COLO829 (cell line): ENCODE data around the gene ITGAE.
"Not testable (repeated sequence)": the region's sequence is repeated elsewhere in the genome, so short reads cannot be mapped to it uniquely, and the experiment has no call there.

Experiments used
- DNase-seq: peaks from one replicate; pipeline ENCODE4 v3.0.0; 2012; ENCODE audit warnings: low spot score

ITGAE gene, protein sequence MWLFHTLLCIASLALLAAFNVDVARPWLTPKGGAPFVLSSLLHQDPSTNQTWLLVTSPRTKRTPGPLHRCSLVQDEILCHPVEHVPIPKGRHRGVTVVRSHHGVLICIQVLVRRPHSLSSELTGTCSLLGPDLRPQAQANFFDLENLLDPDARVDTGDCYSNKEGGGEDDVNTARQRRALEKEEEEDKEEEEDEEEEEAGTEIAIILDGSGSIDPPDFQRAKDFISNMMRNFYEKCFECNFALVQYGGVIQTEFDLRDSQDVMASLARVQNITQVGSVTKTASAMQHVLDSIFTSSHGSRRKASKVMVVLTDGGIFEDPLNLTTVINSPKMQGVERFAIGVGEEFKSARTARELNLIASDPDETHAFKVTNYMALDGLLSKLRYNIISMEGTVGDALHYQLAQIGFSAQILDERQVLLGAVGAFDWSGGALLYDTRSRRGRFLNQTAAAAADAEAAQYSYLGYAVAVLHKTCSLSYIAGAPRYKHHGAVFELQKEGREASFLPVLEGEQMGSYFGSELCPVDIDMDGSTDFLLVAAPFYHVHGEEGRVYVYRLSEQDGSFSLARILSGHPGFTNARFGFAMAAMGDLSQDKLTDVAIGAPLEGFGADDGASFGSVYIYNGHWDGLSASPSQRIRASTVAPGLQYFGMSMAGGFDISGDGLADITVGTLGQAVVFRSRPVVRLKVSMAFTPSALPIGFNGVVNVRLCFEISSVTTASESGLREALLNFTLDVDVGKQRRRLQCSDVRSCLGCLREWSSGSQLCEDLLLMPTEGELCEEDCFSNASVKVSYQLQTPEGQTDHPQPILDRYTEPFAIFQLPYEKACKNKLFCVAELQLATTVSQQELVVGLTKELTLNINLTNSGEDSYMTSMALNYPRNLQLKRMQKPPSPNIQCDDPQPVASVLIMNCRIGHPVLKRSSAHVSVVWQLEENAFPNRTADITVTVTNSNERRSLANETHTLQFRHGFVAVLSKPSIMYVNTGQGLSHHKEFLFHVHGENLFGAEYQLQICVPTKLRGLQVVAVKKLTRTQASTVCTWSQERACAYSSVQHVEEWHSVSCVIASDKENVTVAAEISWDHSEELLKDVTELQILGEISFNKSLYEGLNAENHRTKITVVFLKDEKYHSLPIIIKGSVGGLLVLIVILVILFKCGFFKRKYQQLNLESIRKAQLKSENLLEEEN

DNA sequence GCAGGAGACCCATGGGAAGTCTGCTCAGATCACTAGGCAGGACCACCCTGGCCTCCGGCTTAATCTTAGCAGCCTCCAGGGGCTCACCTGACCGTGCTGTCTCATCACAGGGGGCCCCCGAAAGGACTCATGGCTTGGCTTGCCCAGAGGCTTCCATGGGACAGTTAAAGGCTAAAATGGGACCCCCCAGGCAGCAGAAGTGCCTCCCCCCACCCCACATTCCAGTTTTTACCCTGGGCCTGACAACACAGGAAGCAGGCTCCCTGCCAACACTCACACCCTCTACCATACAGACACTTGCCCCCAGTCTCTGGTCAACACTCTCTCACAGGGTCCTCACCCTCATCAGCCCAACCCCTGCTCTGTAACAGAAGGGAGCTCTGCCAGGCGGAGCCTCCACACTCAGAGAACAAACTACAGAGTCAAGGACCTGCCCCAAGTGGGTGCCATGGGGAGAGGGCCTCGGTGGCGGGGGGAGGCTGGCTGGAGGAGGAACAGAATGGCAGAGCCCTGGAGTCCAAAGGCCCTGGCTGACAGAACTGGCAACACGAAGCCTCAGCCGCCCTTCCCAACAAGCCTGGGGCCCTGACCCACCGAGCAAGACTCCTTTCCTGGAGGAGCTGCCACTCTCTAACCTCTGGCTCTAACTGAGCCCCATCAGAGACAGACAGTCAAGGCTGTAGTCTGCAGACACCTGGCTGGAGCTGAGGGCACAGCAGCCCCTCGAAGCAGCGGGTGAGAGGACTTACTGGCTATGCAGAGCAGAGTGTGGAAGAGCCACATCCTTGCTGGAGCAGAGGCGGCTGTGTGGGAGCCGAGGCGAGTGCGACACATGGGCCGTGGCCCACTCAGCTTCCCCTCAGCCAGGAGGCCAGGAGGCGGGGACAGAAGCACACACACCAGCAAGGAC lies at the start of gene ITGAE:
Gene ITGAE, minus strand, starts transcription at position 827 of the 910 bp plus-strand sequence. Its CDS starts 44 bp downstream, at position 783.
- DNase-seq = no peak

GRCh38 chr17:3848229-3848835 lies 47.3 kb upstream of the ITGAE start:
- no peak for DNase-seq

- DNase-seq = no peak
Measured at GRCh38 chr17:3847165-3847670, 46.2 kb upstream of the ITGAE start.

GRCh38 chr17:3846437-3847164 lies 45.6 kb upstream of the ITGAE start:
- DNase-seq = no peak

GRCh38 chr17:3845621-3846436 lies 44.8 kb upstream of the ITGAE start, which contains the start of gene NCBP3:
NCBP3 (minus strand) TSS chr17:3846246; CDS start chr17:3846223, 23 bp downstream.
- peak; percentile 87 for DNase-seq

DNA sequence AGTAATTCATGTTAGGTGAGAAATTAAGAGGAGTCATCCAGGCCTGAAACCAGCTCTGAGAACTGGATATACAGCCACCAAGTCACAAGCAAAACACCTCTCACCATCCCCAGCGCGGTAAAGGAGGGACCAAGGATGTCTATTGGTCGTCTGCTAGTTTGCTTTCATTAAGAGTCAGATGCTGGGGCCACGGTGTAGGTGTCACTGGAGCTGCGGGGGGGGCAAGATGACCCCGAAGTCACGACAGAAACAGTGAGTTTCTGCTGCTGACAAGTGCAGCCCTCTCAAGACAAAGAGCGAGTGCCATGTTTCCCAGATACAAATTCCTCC lies 44.3 kb upstream of the ITGAE start:
- DNase-seq = no peak

DNA sequence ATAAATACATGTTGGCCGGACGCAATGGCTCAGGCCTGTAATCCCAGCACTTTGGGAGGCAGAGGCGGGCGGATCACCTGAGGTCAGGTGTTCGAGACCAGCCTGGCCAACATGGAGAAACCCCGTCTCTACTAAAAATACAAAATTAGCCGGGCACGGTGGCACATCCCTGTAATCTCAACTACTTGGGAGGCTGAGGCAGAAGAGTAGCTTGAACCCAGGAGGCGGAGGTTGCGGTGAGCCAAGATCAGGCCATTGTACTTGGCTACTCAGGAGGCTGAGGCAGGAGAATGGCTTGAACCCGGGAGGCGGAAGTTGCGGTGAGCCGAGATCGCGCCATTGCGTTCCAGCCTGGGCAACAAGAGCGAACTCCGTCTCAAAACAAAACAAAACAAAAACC lies 43.6 kb upstream of the ITGAE start:
- not testable (repeated sequence) for DNase-seq

GRCh38 chr17:3843935-3844516 lies 43.0 kb upstream of the ITGAE start:
- DNase-seq = peak; percentile 16

DNA sequence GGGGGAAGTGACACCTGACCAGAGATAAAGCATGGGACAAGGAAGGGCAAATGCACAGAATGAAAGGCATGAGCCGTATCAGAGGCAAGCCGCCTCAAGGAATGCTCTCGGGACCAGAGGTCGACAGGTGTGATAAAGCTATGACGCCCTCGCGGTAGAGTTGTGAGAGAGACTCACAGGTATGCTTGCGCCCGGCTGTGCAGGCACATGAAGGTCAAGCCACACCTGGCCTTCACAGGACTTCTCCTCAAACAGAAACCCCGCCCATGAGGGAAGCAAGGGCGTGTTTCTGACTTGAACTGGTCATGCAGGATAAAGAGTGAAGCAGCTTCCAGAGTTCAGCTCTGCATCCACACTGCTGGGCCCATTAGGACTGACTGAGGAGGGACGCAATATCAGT lies 37.2 kb upstream of the ITGAE start:
- DNase-seq = no peak

- DNase-seq = no peak
Measured at GRCh38 chr17:3836551-3836950, 35.6 kb upstream of the ITGAE start.

DNA sequence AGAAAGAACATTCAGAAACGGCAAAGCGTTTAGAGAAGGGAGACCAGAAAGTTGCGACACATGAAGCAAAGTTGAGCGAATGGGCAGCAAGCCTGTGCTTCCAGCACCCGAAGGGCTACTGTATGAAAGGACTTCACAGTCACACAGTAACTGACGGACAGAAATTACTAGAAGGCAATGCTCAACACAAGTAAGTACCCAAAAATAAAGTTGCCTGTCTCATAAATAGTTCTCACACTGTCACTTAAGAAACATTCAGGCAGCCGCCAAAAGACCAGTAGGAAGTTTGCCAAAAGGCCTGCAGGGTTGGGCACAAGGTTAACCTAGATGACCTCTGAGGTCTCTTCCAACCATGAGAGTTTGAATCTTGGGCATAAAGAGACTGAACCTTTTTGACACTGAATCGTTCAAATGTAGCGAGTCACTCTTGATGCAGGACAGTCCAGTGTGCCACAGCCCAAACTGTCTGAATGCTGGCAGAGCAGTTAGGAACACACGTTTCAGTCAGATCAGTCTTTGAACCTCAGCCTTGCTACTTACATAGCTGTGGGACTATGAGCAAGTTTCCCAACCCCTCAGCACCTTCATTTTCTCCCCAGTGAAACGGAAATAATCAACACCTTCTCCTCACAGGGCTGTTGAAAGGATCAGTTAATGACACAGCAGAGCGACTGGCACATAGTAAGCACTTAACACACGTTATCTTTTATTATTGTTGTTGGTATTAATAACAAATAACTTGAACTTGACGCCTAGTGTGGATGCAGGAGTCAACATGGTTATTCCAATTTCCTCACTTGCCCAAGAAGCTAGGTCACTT lies 34.6 kb upstream of the ITGAE start:
- peak; percentile 6 for DNase-seq

DNA sequence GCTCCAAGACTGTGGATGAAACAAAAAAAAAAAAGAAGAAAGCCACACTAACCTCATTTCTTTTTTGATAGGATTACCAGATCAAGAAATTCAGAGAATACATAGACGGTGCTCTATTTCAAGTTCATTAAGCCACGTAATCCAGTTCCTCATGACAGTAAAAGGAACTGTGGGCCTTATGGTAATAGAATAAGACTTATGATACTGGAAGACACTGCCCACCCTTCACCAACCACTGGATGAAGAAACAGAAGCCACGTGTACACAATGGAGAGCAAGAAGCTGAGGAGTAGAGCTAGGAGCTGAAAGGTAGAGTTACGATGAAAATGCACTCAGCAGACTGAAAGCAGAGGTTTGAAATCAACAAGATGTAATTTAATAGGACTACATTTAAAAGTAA lies 33.8 kb upstream of the ITGAE start:
- DNase-seq = no peak

GRCh38 chr17:3828852-3829232 lies 27.9 kb upstream of the ITGAE start:
- no peak for DNase-seq

- no peak for DNase-seq
Measured at GRCh38 chr17:3828151-3828851, 27.3 kb upstream of the ITGAE start.

DNA sequence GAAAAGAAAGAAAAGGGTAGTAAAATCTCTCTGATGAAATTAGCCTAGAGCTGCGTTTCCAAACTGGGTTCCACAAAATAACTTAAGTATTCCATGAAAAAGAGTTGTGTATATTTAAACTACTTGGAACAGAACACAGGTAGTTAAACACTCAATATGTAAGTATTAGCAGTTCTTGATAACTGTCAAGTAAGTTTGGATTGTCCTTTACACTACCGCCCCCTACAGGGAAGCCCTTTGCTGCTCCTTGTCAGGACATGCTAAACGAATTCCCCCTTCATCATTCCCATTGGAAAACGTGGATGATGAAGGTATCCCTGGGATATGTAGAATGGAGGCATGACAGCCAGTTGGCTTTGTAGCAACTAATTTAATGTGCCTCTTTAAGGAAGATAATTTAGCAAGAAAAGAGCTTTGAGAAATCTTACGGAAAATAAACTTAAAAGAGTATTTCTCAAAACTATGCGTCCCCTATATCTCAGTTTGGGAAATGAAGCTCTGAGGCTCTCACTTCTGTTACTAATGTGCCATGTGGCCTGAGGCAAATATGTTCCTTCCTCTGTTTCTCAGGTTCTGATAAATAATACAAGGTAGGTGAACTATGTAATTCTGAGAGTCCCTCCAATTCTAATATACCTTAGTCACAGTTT lies 26.3 kb upstream of the ITGAE start:
- peak; percentile 71 for DNase-seq

DNA sequence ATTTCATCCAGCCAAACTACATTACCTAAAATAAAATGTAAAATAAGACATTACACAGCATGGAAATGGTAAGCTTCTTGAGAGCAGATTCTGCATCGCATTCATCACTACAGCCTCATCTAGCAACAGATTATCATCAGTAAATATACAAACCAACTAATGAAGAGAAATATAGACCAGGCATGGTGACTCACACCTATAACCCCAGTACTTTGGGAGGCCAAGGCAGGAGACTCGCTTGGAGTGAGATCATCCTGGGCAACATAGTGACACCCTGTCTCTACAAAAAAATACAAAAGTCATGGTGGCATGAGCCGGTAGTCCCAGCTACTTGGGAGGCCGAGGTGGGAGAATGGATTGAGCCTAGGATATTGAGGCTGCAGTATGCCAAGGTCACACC lies 25.2 kb upstream of the ITGAE start:
- DNase-seq = no peak

DNA sequence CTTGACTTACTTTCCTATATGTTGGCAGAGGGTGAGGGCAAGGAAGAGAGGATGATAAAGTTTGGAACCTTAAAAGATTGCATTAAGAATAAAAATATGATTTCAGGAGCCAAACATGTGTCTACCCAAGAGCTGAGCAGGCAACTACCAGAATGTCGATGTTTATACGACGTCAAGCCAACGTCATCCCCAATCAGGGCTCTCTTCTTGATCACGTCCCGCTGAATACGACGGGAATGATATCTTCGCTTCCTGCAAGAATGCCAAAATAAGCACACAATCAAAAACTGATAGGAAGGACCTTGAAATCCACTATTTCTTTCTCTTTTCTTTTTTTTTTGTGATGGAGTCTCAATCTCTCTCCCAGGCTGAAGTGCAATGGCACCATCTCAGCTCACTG lies 20.1 kb upstream of the ITGAE start:
- no peak for DNase-seq
